Calu3 (cell line): ENCODE results near the gene CYB5R2. TPM values are rescaled to one million over a fixed set of nuclear protein-coding genes. Genes with fewer than 3 reads are reported as not detected.
A peak's percentile ranks its signal among the peaks of the same experiment; 100 is the strongest.

ENCODE experiments used
- BruUV-seq: library from RNA; stranded (reverse); fragments of 400-500 nt; replicated peaks from 2 replicates; lab custom pipeline; 2021; lab: Mats Ljungman, UMichigan
- CTCF ChIA-PET: fragments of 300-600 bp; sonication (Branson Sonifier 250); formaldehyde crosslinking; loops from one replicate; lab custom pipeline; 2022; ENCODE audit warnings: antibody characterized with exemption; lab: Charles Lee
- DNase-seq: peaks from one replicate; pipeline ENCODE4 v3.0.0; 2022
- H3K27ac Mint-ChIP-seq: one replicate; pipeline ENCODE4 v1.8.0; 2022; ENCODE audit warnings: mixed read lengths; ENCODE audit not compliant: unreplicated experiment
- H3K27me3 Mint-ChIP-seq: one replicate; pipeline ENCODE4 v1.8.0; 2022; ENCODE audit warnings: mixed read lengths; ENCODE audit not compliant: unreplicated experiment
- H3K36me3 Mint-ChIP-seq: one replicate; pipeline ENCODE4 v1.8.0; 2022; ENCODE audit warnings: mild to moderate bottlenecking, moderate library complexity, mixed read lengths; ENCODE audit not compliant: insufficient read depth, unreplicated experiment
- H3K4me1 Mint-ChIP-seq: one replicate; pipeline ENCODE4 v1.8.0; 2022; ENCODE audit warnings: mild to moderate bottlenecking, low read depth, mixed read lengths; ENCODE audit not compliant: unreplicated experiment
- H3K4me3 Mint-ChIP-seq: one replicate; pipeline ENCODE4 v1.8.0; 2022; ENCODE audit warnings: mild to moderate bottlenecking, low read depth, moderate library complexity, mixed read lengths; ENCODE audit not compliant: unreplicated experiment
- H3K9me3 Mint-ChIP-seq: one replicate; pipeline ENCODE4 v1.8.0; 2022; ENCODE audit warnings: low read depth, mixed read lengths; ENCODE audit not compliant: unreplicated experiment
- CTCF ChIP-seq: fragments of 200-600 bp; IDR thresholded peaks from one replicate; pipeline ENCODE4 v1.8.0; 2022; ENCODE audit warnings: antibody characterized with exemption; ENCODE audit not compliant: unreplicated experiment
- intact Hi-C: fragments of 100-400 bp; cut with micrococcal nuclease; formaldehyde crosslinking; loops from one replicate; pipeline ENCODE4 v1.10.0; 2022; ENCODE audit not compliant: unreplicated experiment
- total RNA-seq: library from RNA; stranded (reverse); gene quantifications from 2 replicates; pipeline ENCODE4 v1.2.3, GENCODE V29; 2022

Gene CYB5R2
- total RNA-seq, 1 experiment from 2014 or later = 23.0 TPM

GRCh38 chr11:7670641-7671040 lies 2.7 kb downstream of the CYB5R2 start:
- DNase-seq = no peak
- Mint-ChIP-seq H3K27me3 (no peaks in the 10 kb centered on the region), H3K4me1 (peaks cover 51% of the 10 kb centered on the region), H3K4me3 (no peak overlapping the region), H3K9me3 (no peaks in the 10 kb centered on the region), H3K27ac (peak overlapping the region; percentile 7), H3K36me3 (peaks cover 31% of the 10 kb centered on the region)
- no TSS peak for BruUV-seq
- no peak for TF ChIP-seq CTCF
- intact Hi-C loops = loop anchor here (10.0 kb wide), 1 partner anchor 424 kb away; no protein-coding TSS in a partner anchor
- CTCF ChIA-PET = interaction anchor here (1.1 kb wide), 1 partner anchor 228 kb away, joined by 3 read pairs; no protein-coding TSS in a partner anchor

GRCh38 chr11:7668911-7669310 lies 4.4 kb downstream of the CYB5R2 start:
- peak overlapping the region; percentile 70 for H3K27ac Mint-ChIP-seq
- DNase-seq = peak; percentile 20
- intact Hi-C loops = loop anchor here (5.0 to 10.0 kb wide), 2 partner anchors 157 to 224 kb away; partner anchors contain the start of gene PPFIBP2
- H3K4me1 Mint-ChIP-seq = peaks cover 39% of the 10 kb centered on the region
- H3K9me3 Mint-ChIP-seq = no peaks in the 10 kb centered on the region
- CTCF ChIA-PET = interaction anchor here (1.1 to 1.5 kb wide), 2 partner anchors 12 to 97 kb away, joined by 3 to 10 read pairs; no protein-coding TSS in a partner anchor
- no peak for TF ChIP-seq CTCF
- H3K36me3 Mint-ChIP-seq = peaks cover 36% of the 10 kb centered on the region
- no TSS peak for BruUV-seq
- no peaks in the 10 kb centered on the region for H3K27me3 Mint-ChIP-seq
- no peak overlapping the region for H3K4me3 Mint-ChIP-seq

GRCh38 chr11:7668464-7668863 lies 4.8 kb downstream of the CYB5R2 start:
- peak overlapping the region; percentile 70 for H3K27ac Mint-ChIP-seq
- CTCF ChIA-PET = interaction anchor here (1.5 kb wide), 1 partner anchor 97 kb away, joined by 10 read pairs; no protein-coding TSS in a partner anchor

GRCh38 chr11:7667460-7667859 lies 5.8 kb downstream of the CYB5R2 start:
- CTCF ChIA-PET = no interaction called here
- H3K27ac Mint-ChIP-seq = no peak overlapping the region
- no peak for DNase-seq
- H3K4me1 Mint-ChIP-seq = peaks cover 34% of the 10 kb centered on the region
- no peak overlapping the region for H3K4me3 Mint-ChIP-seq
- TF ChIP-seq CTCF = no peak
- peaks cover 2% of the 10 kb centered on the region for H3K9me3 Mint-ChIP-seq
- intact Hi-C loops = loop anchor here (5.0 to 10.0 kb wide), 2 partner anchors 155 to 223 kb away; partner anchors contain the start of gene PPFIBP2
- H3K36me3 Mint-ChIP-seq = peaks cover 23% of the 10 kb centered on the region
- no TSS peak for BruUV-seq
- H3K27me3 Mint-ChIP-seq = no peaks in the 10 kb centered on the region

More at GRCh38 chr11:7668464-7668863, 4.8 kb downstream of the CYB5R2 start:
- TF ChIP-seq CTCF = no peak
- intact Hi-C loops = loop anchor here (5.0 to 10.0 kb wide), 2 partner anchors 156 to 224 kb away; partner anchors contain the start of gene PPFIBP2
- H3K4me3 Mint-ChIP-seq = no peak overlapping the region
- no peaks in the 10 kb centered on the region for H3K27me3 Mint-ChIP-seq
- peaks cover 32% of the 10 kb centered on the region for H3K36me3 Mint-ChIP-seq
- DNase-seq = no peak
- H3K4me1 Mint-ChIP-seq = peaks cover 38% of the 10 kb centered on the region
- no peaks in the 10 kb centered on the region for H3K9me3 Mint-ChIP-seq
- BruUV-seq = no TSS peak
